PC-9 (cell line): ENCODE measurements around the gene GAD2.

Source experiments
- EZH2 ChIP-seq: fragments of 200-600 bp; sonication (generic); IDR thresholded peaks from 2 replicates; pipeline ENCODE4 v1.8.0; 2017; ENCODE audit warnings: antibody characterized with exemption, low read depth
- TF ChIP-seq, protein P1 (sequence below): fragments of 200-600 bp; sonication (generic); conservative IDR thresholded peaks from 2 replicates; pipeline ENCODE4 v1.6.1; 2017; ENCODE audit warnings: mixed run types, antibody characterized with exemption, mild to moderate bottlenecking, moderate library complexity

DNA sequence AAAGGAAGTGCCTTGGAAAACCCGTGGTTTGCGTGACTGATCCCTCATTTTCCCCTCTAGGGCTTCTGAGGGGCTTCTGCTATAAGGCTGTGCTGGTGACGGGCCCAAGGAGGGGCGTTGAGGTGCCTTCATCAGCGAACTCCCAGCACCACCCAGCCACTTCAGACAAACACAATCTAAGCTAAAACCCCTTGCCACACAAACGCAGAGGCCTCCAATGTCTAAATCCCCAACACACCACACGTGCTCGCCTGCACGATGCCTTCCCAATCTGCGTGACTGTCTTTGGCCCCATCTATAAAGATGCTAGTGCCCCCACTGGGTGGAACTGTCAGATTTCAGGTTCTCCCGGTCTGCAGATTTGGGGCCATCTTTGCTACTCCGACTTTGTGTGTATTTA is 4.1 kb upstream of the GAD2 start:
- TF ChIP-seq, protein P1, sequence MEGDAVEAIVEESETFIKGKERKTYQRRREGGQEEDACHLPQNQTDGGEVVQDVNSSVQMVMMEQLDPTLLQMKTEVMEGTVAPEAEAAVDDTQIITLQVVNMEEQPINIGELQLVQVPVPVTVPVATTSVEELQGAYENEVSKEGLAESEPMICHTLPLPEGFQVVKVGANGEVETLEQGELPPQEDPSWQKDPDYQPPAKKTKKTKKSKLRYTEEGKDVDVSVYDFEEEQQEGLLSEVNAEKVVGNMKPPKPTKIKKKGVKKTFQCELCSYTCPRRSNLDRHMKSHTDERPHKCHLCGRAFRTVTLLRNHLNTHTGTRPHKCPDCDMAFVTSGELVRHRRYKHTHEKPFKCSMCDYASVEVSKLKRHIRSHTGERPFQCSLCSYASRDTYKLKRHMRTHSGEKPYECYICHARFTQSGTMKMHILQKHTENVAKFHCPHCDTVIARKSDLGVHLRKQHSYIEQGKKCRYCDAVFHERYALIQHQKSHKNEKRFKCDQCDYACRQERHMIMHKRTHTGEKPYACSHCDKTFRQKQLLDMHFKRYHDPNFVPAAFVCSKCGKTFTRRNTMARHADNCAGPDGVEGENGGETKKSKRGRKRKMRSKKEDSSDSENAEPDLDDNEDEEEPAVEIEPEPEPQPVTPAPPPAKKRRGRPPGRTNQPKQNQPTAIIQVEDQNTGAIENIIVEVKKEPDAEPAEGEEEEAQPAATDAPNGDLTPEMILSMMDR, result no peak
- TF ChIP-seq EZH2, result no peak
